Chondrocyte (in vitro differentiated cells): Measurements from ENCODE around the gene PANK4. TPM values are rescaled to one million over a fixed set of nuclear protein-coding genes. Genes with fewer than 3 reads are reported as not detected.

ENCODE experiments used
- DNase-seq: peaks from one replicate; pipeline ENCODE4 v3.0.0; 2021; ENCODE audit warnings: mixed read lengths, low spot score
- H3K27ac Mint-ChIP-seq: one replicate; pipeline ENCODE4 v1.8.0; 2021; ENCODE audit warnings: mild to moderate bottlenecking, moderate library complexity, mixed read lengths; ENCODE audit not compliant: unreplicated experiment
- H3K27me3 Mint-ChIP-seq: 2 replicates; pipeline ENCODE4 v1.8.0; 2021; ENCODE audit warnings: low read depth, mixed read lengths
- H3K36me3 Mint-ChIP-seq: 2 replicates; pipeline ENCODE4 v1.8.0; 2021; ENCODE audit warnings: low read depth, mixed read lengths
- H3K4me1 Mint-ChIP-seq: 2 replicates; pipeline ENCODE4 v1.8.0; 2021; ENCODE audit warnings: low read depth, mild to moderate bottlenecking, mixed read lengths
- H3K4me3 Mint-ChIP-seq: one replicate; pipeline ENCODE4 v1.8.0; 2021; ENCODE audit warnings: mild to moderate bottlenecking, moderate library complexity, mixed read lengths; ENCODE audit not compliant: unreplicated experiment
- H3K9me3 Mint-ChIP-seq: 2 replicates; pipeline ENCODE4 v1.8.0; 2021; ENCODE audit warnings: low read depth, mixed read lengths
- total RNA-seq: library from RNA; stranded (reverse); gene quantifications from 3 replicates; pipeline ENCODE4 v1.2.1, GENCODE V29; 2021
- TF ChIP-seq, protein P1 (sequence below): fragments of 200-600 bp; sonication (generic); IDR thresholded peaks from 2 replicates; pipeline ENCODE4 v1.5.0; 2021; ENCODE audit warnings: antibody characterized with exemption, mild to moderate bottlenecking, moderate library complexity

PANK4 gene
- total RNA-seq, 1 donor from 2014 or later = 19.6 TPM

DNA sequence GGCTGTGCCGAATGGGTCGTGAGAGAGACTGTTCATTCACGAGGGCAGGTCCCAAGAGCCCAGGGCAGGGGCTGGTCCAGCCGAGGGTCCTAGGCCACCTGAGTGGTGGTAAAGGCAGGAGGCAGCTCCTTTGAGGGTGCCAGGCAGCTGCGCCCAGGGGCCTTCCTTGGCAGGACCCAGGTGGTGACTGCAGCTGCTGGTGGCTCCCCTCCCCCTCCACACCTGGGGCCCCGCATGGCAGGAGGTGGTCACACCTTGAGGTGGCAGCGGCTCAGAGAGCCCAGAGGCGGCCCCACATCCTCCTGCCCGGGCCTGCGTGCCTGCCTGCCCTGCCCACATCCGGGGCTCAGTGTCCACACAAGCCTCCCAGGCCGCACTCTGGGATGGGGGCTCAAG lies 60.1 kb downstream of the PANK4 start:
- H3K4me1 Mint-ChIP-seq = peaks cover 3% of the 10 kb centered on the region
- no peak for DNase-seq
- H3K27me3 Mint-ChIP-seq = peaks cover 10% of the 10 kb centered on the region
- H3K4me3 Mint-ChIP-seq = no peak overlapping the region
- TF ChIP-seq, protein P1, sequence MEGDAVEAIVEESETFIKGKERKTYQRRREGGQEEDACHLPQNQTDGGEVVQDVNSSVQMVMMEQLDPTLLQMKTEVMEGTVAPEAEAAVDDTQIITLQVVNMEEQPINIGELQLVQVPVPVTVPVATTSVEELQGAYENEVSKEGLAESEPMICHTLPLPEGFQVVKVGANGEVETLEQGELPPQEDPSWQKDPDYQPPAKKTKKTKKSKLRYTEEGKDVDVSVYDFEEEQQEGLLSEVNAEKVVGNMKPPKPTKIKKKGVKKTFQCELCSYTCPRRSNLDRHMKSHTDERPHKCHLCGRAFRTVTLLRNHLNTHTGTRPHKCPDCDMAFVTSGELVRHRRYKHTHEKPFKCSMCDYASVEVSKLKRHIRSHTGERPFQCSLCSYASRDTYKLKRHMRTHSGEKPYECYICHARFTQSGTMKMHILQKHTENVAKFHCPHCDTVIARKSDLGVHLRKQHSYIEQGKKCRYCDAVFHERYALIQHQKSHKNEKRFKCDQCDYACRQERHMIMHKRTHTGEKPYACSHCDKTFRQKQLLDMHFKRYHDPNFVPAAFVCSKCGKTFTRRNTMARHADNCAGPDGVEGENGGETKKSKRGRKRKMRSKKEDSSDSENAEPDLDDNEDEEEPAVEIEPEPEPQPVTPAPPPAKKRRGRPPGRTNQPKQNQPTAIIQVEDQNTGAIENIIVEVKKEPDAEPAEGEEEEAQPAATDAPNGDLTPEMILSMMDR = no peak
- no peaks in the 10 kb centered on the region for H3K9me3 Mint-ChIP-seq
- no peaks in the 10 kb centered on the region for H3K36me3 Mint-ChIP-seq
- no peak overlapping the region for H3K27ac Mint-ChIP-seq

DNA sequence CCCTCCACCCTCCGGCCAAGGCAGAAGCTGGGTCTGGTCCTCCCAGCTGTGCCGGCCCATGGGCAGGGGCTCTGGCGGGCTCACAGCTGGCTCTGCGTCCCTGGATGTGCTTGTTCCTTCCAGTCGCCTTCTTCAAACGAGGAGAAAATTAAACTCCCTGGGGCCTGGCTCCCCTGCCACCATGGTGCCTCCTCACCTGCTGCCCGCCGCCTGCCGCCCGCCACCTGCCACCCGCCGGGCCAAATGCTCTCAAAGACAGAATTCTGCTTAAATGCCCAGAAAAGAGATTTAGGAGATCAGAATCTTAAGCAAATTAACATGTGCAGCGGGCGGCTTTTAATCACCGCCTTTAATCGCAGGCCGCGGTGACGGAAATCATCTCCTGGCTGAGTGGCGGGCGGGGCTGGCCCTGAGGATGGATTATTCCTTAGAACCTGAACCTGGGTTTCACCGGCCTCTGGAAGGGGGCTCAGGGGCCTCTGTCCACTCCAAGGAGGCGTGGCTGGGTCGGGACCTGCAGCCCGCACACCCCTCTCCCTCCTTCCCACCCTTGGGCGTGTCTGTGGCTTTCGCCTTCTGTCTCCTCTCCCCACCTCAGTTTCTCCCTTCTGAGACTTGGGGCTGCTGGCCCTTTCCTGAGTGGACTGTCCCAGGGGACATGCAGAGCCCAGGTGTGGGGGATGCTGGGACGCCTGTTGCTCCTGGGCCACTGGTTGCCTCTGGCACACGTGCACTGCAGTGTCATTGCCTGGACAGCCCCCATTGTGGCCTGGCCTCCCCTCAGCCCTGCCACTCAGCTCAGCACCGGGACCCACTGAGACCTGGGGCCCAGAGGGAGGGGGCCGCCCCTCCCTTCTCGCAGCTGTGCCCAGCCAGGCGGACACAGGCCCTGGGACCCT lies 60.8 kb downstream of the PANK4 start:
- TF ChIP-seq, protein P1 = no peak
- H3K36me3 Mint-ChIP-seq = no peaks in the 10 kb centered on the region

DNA sequence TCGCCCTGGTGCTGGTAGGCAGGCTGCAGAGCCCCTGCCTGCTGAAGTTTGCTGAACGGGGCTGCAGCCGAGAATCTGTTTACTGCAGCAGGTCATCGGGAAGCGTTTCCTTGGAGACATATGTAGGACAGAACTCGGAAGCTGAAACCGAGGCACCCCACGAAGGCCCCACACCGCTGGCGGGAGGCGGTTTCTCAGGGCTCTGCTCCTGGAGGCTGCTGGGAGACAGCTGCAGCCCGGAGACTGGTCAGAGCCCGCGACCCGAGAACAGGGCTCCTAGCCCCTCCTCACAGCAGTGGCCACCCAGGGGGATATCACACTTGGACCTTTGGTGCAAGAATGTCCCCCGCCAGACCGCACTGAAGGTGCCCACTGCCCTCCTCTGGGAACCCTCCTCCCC lies 63.0 kb downstream of the PANK4 start:
- no peak overlapping the region for H3K4me3 Mint-ChIP-seq
- DNase-seq = no peak
- peaks cover 3% of the 10 kb centered on the region for H3K4me1 Mint-ChIP-seq
- TF ChIP-seq, protein P1 = no peak
- peaks cover 10% of the 10 kb centered on the region for H3K27me3 Mint-ChIP-seq
- no peak overlapping the region for H3K27ac Mint-ChIP-seq
- no peaks in the 10 kb centered on the region for H3K9me3 Mint-ChIP-seq
- H3K36me3 Mint-ChIP-seq = no peaks in the 10 kb centered on the region

More for the DNA sequence above, 60.8 kb downstream of the PANK4 start:
- no peak for DNase-seq
- peaks cover 10% of the 10 kb centered on the region for H3K27me3 Mint-ChIP-seq
- no peaks in the 10 kb centered on the region for H3K9me3 Mint-ChIP-seq
- H3K4me3 Mint-ChIP-seq = no peak overlapping the region
- H3K4me1 Mint-ChIP-seq = peaks cover 3% of the 10 kb centered on the region
- no peak overlapping the region for H3K27ac Mint-ChIP-seq

DNA sequence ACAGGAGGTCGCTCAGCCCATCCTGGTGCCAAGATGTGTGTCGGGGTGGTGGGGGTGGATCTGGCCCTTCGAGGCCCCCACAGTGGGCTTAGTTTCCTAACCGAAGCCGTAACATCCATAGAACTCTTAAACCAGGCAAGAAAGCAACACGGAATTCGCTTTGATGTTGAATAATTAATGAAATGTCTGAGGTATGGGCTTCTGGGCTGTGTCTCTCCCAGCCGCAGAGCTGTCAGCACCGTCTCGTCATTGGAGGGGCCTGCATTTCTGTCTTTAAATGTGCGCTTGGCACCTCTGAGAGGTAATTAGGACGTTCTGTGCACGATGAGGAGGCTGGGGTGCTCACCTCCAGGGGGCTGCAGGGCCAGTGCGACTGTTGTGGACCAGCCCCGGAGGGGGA lies 63.6 kb downstream of the PANK4 start:
- H3K4me3 Mint-ChIP-seq = no peak overlapping the region
- no peaks in the 10 kb centered on the region for H3K9me3 Mint-ChIP-seq
- TF ChIP-seq, protein P1 = no peak

DNA sequence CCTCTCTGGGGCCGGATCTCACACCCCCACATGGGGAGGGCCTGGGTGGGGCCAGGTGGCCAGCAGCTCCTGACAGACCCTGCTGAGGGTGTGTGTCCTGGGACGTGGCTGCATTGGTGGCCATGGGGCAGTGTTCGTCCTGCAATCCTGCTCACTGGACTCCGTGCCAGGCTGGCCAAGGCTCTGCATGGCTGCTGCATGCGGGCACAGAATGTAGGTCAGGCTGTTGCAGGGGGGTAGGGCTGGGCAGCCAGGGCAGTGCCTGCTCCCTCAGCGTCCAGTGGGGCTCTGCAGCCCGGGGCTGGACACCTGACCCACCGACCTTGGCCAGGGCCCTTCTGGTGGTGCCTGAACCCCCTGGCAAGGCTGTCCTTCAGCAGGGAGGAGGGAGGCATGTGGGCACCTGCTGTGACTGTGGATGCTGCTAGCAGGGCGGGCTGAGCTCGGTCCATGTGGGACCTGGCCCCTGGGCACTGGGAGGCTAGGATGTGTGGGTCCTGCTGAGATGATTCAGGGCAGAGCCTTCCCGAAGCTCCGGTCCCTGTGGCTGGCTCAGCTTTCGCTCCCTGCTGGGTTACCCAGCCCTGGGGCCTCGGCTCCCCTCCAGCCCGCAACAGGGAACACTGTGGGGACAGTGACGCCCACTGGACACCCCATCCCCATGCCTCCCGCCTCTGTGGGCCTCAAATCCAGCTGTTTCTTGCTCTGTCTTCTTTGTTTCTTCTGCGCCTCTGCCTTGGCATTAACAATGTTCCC lies 65.2 kb downstream of the PANK4 start:
- H3K9me3 Mint-ChIP-seq = no peaks in the 10 kb centered on the region
- H3K27me3 Mint-ChIP-seq = peaks cover 8% of the 10 kb centered on the region
- TF ChIP-seq, protein P1 = no peak
- peaks cover 3% of the 10 kb centered on the region for H3K4me1 Mint-ChIP-seq
- no peak overlapping the region for H3K4me3 Mint-ChIP-seq
- no peak overlapping the region for H3K27ac Mint-ChIP-seq
- DNase-seq = no peak
- no peaks in the 10 kb centered on the region for H3K36me3 Mint-ChIP-seq

More for the DNA sequence above, 63.6 kb downstream of the PANK4 start:
- H3K27me3 Mint-ChIP-seq = peaks cover 10% of the 10 kb centered on the region
- H3K27ac Mint-ChIP-seq = no peak overlapping the region
- DNase-seq = no peak
- no peaks in the 10 kb centered on the region for H3K36me3 Mint-ChIP-seq
- H3K4me1 Mint-ChIP-seq = peaks cover 3% of the 10 kb centered on the region
